H1 (cell line): ENCODE data around the gene PRKD1.

Experiments
- ASH2L ChIP-seq: fragments of 200-600, 300-600 bp; sonication (generic); IDR thresholded peaks from one replicate; pipeline ENCODE4 v1.7.1; 2017; ENCODE audit warnings: low read length
- HDAC2 ChIP-seq, 2 experiments: fragments of 300-600 bp in 1 of 2; sonication (generic) in 1 of 2; IDR thresholded peaks; 2 replicates each; pipeline ENCODE4 v1.6.1; 2011 to 2012; ENCODE audit warnings: low read depth in 2 of 2, low read length in 2 of 2, mild to moderate bottlenecking in 2 of 2, moderate library complexity in 2 of 2, borderline replicate concordance in 1 of 2, inconsistent platforms in 1 of 2
- JUN ChIP-seq: IDR thresholded peaks from 2 replicates; pipeline ENCODE4 v1.6.1; 2011; ENCODE audit warnings: low read depth, mild to moderate bottlenecking, improper control_type of control experiment, low read length
- SIN3A ChIP-seq, 2 experiments: IDR thresholded peaks in 1 of 2; conservative IDR thresholded peaks in 1 of 2; 2 replicates each; pipeline ENCODE4 v1.6.1; 2011 to 2012; ENCODE audit warnings: low read length in 2 of 2, improper control_type of control experiment in 1 of 2, low read depth in 1 of 2, mild to moderate bottlenecking in 1 of 2
- TF ChIP-seq, protein P1 (sequence below), 3 experiments: IDR thresholded peaks; 1 replicate in 2 of 3; 2 replicates in 1 of 3; pipeline versions ENCODE4 v1.5.1 to v1.6.1; 2011; ENCODE audit warnings: low read length in 3 of 3, mild to moderate bottlenecking in 3 of 3, inconsistent platforms in 2 of 3, low read depth in 1 of 3, moderate library complexity in 1 of 3; ENCODE audit not compliant: insufficient read depth in 1 of 3; ENCODE audit errors: control extremely low read depth in 1 of 3
- TF ChIP-seq, protein P2 (sequence below): IDR thresholded peaks from 2 replicates; pipeline ENCODE4 v1.6.1; 2012; ENCODE audit warnings: low read length, inconsistent platforms

GRCh38 chr14:29637411-29637810 is 290.2 kb downstream of the PRKD1 start:
- TF ChIP-seq, protein P1, sequence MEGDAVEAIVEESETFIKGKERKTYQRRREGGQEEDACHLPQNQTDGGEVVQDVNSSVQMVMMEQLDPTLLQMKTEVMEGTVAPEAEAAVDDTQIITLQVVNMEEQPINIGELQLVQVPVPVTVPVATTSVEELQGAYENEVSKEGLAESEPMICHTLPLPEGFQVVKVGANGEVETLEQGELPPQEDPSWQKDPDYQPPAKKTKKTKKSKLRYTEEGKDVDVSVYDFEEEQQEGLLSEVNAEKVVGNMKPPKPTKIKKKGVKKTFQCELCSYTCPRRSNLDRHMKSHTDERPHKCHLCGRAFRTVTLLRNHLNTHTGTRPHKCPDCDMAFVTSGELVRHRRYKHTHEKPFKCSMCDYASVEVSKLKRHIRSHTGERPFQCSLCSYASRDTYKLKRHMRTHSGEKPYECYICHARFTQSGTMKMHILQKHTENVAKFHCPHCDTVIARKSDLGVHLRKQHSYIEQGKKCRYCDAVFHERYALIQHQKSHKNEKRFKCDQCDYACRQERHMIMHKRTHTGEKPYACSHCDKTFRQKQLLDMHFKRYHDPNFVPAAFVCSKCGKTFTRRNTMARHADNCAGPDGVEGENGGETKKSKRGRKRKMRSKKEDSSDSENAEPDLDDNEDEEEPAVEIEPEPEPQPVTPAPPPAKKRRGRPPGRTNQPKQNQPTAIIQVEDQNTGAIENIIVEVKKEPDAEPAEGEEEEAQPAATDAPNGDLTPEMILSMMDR (IDR thresholded peaks at IDR 0.05; ENCODE audit: control extremely low read depth in 1 of 3, insufficient read depth in 1 of 3, low read depth in 1 of 3, low read length in 3 of 3) = no peak
- TF ChIP-seq SIN3A (conservative IDR thresholded peaks at IDR 0.05 in 1 of 2, IDR thresholded peaks at IDR 0.05 in 1 of 2; ENCODE audit: low read depth in 1 of 2, low read length in 2 of 2) (no peak), ASH2L (no peak), JUN (no peak), HDAC2 (IDR thresholded peaks at IDR 0.05; ENCODE audit: borderline replicate concordance in 1 of 2, low read depth in 2 of 2, low read length in 2 of 2) (no peak)
- TF ChIP-seq, protein P2, sequence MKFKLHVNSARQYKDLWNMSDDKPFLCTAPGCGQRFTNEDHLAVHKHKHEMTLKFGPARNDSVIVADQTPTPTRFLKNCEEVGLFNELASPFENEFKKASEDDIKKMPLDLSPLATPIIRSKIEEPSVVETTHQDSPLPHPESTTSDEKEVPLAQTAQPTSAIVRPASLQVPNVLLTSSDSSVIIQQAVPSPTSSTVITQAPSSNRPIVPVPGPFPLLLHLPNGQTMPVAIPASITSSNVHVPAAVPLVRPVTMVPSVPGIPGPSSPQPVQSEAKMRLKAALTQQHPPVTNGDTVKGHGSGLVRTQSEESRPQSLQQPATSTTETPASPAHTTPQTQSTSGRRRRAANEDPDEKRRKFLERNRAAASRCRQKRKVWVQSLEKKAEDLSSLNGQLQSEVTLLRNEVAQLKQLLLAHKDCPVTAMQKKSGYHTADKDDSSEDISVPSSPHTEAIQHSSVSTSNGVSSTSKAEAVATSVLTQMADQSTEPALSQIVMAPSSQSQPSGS = no peak
